C4-2B (cell line): ENCODE measurements around the gene UBL4A.

Source experiments
- ZFX ChIP-seq: fragments of 450-650 bp; IDR thresholded peaks from 2 replicates; pipeline ENCODE4 v1.6.1; 2017
- TF ChIP-seq, protein P1 (sequence below): fragments of 450-650 bp; conservative IDR thresholded peaks from 2 replicates; pipeline ENCODE4 v1.5.1; 2017; ENCODE audit warnings: mild to moderate bottlenecking

DNA sequence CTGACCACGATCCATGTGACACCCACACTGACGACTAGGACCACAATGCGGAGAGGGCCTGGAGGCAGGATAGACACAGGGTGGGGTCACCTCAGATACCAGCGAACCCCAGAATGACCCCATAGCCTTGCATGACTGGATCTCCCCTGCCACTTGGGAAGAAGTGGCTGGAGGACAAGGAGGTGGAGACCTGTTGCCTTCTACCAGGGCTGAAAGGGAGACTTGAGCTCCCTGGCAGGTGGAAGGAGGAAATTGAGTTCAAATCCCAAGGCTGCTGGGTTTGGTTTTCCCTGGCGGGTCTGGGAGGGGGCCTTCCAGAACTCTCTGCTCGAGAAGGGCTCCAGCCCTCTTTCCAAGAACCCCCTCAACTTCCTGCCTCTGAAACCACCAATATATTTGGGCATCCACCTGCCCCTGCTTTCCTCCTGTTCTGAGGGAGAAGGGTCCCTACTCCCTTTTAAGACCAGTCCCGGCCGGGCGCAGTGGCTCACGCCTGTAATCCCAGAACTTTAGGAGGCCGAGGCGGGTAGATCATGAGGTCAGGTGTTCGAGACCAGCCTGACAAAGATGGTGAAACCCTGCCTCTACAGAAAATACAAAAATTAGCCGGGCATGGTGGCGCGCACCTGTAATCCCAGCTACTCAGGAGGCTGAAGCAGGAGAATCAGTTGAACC, 26.6 kb upstream of the UBL4A start:
- TF ChIP-seq, protein P1, sequence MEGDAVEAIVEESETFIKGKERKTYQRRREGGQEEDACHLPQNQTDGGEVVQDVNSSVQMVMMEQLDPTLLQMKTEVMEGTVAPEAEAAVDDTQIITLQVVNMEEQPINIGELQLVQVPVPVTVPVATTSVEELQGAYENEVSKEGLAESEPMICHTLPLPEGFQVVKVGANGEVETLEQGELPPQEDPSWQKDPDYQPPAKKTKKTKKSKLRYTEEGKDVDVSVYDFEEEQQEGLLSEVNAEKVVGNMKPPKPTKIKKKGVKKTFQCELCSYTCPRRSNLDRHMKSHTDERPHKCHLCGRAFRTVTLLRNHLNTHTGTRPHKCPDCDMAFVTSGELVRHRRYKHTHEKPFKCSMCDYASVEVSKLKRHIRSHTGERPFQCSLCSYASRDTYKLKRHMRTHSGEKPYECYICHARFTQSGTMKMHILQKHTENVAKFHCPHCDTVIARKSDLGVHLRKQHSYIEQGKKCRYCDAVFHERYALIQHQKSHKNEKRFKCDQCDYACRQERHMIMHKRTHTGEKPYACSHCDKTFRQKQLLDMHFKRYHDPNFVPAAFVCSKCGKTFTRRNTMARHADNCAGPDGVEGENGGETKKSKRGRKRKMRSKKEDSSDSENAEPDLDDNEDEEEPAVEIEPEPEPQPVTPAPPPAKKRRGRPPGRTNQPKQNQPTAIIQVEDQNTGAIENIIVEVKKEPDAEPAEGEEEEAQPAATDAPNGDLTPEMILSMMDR: no peak
- TF ChIP-seq ZFX: no peak
